Iris pigment epithelial cell (primary cell): ENCODE data around the gene HSPBP1.

ENCODE experiments used
- DNase-seq: peaks from one replicate; pipeline ENCODE4 v3.0.0-alpha.2; 2011; ENCODE audit warnings: low read depth

The HSPBP1 gene

GRCh38 chr19:55275851-55276719 lies 3.8 kb downstream of the HSPBP1 start:
- no peak for DNase-seq

- DNase-seq = no peak
These were observed 5.8 kb downstream of the HSPBP1 start for GRCh38 chr19:55273978-55274707.

GRCh38 chr19:55272142-55272541 lies 7.8 kb downstream of the HSPBP1 start:
- DNase-seq = no peak

- DNase-seq = no peak
These were observed 9.6 kb downstream of the HSPBP1 start for GRCh38 chr19:55270172-55270942.

- no peak for DNase-seq
These were observed 10.6 kb downstream of the HSPBP1 start for GRCh38 chr19:55269299-55269698.

GRCh38 chr19:55266840-55267239 lies 13.1 kb downstream of the HSPBP1 start:
- no peak for DNase-seq

GRCh38 chr19:55266404-55266803 lies 13.5 kb downstream of the HSPBP1 start:
- no peak for DNase-seq

- DNase-seq = no peak
These were observed 14.1 kb downstream of the HSPBP1 start for GRCh38 chr19:55265723-55266386.

- DNase-seq = no peak
These were observed 14.7 kb downstream of the HSPBP1 start for GRCh38 chr19:55265173-55265572.

- peak; percentile 12 for DNase-seq
These were observed 15.4 kb downstream of the HSPBP1 start for GRCh38 chr19:55264531-55264930.

- DNase-seq = no peak
These were observed 17.6 kb downstream of the HSPBP1 start for GRCh38 chr19:55262359-55262758.

GRCh38 chr19:55261671-55262126 lies 18.2 kb downstream of the HSPBP1 start:
- no peak for DNase-seq

GRCh38 chr19:55259540-55260210 lies 20.2 kb downstream of the HSPBP1 start:
- DNase-seq = peak; percentile 16

- peak; percentile 100 for DNase-seq
These were observed 20.9 kb downstream of the HSPBP1 start, which contains the start of gene PPP6R1 for GRCh38 chr19:55258828-55259539. Gene PPP6R1 (minus strand): TSS chr19:55259017. CDS start chr19:55247103, 11,914 bp downstream.

GRCh38 chr19:55258476-55258827 lies 21.5 kb downstream of the HSPBP1 start:
- DNase-seq = peak; percentile 7

GRCh38 chr19:55257461-55258420 lies 22.2 kb downstream of the HSPBP1 start:
- peak; percentile 30 for DNase-seq

- DNase-seq = peak; percentile 21
These were observed 23.1 kb downstream of the HSPBP1 start for GRCh38 chr19:55256562-55257460.
